HepG2 (cell line): ENCODE results near the gene ACSS1. TPM values are rescaled to one million over a fixed set of nuclear protein-coding genes. Genes with fewer than 3 reads are reported as not detected.
A peak's percentile ranks its signal among the peaks of the same experiment; 100 is the strongest.

Experiments used
- CEBPG ChIP-seq: IDR thresholded peaks from 2 replicates; pipeline ENCODE4 v1.6.1; 2016
- CERS6 ChIP-seq: sonication (generic); formaldehyde crosslinking; IDR thresholded peaks from 2 replicates; pipeline ENCODE4 v1.5.0; 2020; ENCODE audit warnings: missing genetic modification reagents
- NFRKB ChIP-seq: fragments of 450-650 bp; IDR thresholded peaks from 2 replicates; pipeline ENCODE4 v1.6.1; 2017
- ZBTB49 ChIP-seq: sonication (generic); formaldehyde crosslinking; IDR thresholded peaks from 2 replicates; pipeline ENCODE4 v1.4.0; 2020; ENCODE audit warnings: missing genetic modification reagents, borderline replicate concordance
- ZNF263 ChIP-seq: sonication (generic); formaldehyde crosslinking; IDR thresholded peaks from 2 replicates; pipeline ENCODE4 v1.4.0; 2020; ENCODE audit warnings: missing genetic modification reagents
- ZNF34 ChIP-seq: sonication (generic); formaldehyde crosslinking; IDR thresholded peaks from 2 replicates; pipeline ENCODE4 v1.4.0; 2020; ENCODE audit warnings: mild to moderate bottlenecking, missing genetic modification reagents, borderline replicate concordance
- ZNF589 ChIP-seq: sonication (generic); formaldehyde crosslinking; conservative IDR thresholded peaks from 2 replicates; pipeline ENCODE4 v1.8.0; 2022; ENCODE audit warnings: mild to moderate bottlenecking, moderate library complexity, missing genetic modification reagents
- ZNF777 ChIP-seq: sonication (generic); formaldehyde crosslinking; IDR thresholded peaks from 2 replicates; pipeline ENCODE4 v1.4.0; 2020; ENCODE audit warnings: missing genetic modification reagents
- ZNF839 ChIP-seq: sonication (generic); formaldehyde crosslinking; IDR thresholded peaks from 2 replicates; pipeline ENCODE4 v1.4.0; 2020; ENCODE audit warnings: missing genetic modification reagents, mild to moderate bottlenecking, borderline replicate concordance
- ZNF891 ChIP-seq: sonication (generic); formaldehyde crosslinking; IDR thresholded peaks from 2 replicates; pipeline ENCODE4 v1.5.0; 2020; ENCODE audit warnings: mild to moderate bottlenecking, missing genetic modification reagents
- polyA plus RNA-seq, 8 experiments: library from polyadenylated mRNA; depleted of rRNA in 3 of 8; stranded (reverse) in 7 of 8; unstranded in 1 of 8; fragments of >200 nt; fragmentation: Illumina TruSeq in 4 of 8; extraction: Trizol in 4 of 8; gene quantifications; 2 replicates each; pipeline versions ENCODE4 v1.2.1 to v1.2.3, GENCODE V29; 2011 to 2016; ENCODE audit warnings: low read depth in 4 of 8, missing spikeins in 1 of 8, mixed read lengths in 1 of 8; ENCODE audit not compliant: insufficient read depth in 1 of 8
- total RNA-seq, 5 experiments: library from RNA; depleted of rRNA; stranded (reverse); fragments of >200 nt; fragmentation: Illumina TruSeq; extraction: Trizol; gene quantifications; 2 replicates each; pipeline ENCODE4 v1.2.3, GENCODE V29; 2016; ENCODE audit warnings: low read depth in 1 of 5
- TF ChIP-seq, protein P1 (sequence below): sonication (generic); formaldehyde crosslinking; IDR thresholded peaks from 2 replicates; pipeline ENCODE4 v1.4.0; 2020; ENCODE audit warnings: missing genetic modification reagents
- TF ChIP-seq, protein P2 (sequence below): sonication (generic); formaldehyde crosslinking; IDR thresholded peaks from 2 replicates; pipeline ENCODE4 v1.4.0; 2020; ENCODE audit warnings: missing genetic modification reagents
- TF ChIP-seq, protein P3 (sequence below): sonication (generic); formaldehyde crosslinking; IDR thresholded peaks from 2 replicates; pipeline ENCODE4 v1.4.0; 2020; ENCODE audit warnings: missing genetic modification reagents
- TF ChIP-seq, protein P4 (sequence below): IDR thresholded peaks from 2 replicates; pipeline ENCODE4 v1.6.1; 2016; ENCODE audit warnings: missing compliant biosample characterization, missing genetic modification reagents, borderline replicate concordance

The ACSS1 gene
- total and polyA plus RNA-seq, 2 of the 13 experiments (the other 11 are each of a cell fraction or from before 2014, with no cell fraction given) = 15.2 to 41.6 TPM

- TF ChIP-seq, protein P1, sequence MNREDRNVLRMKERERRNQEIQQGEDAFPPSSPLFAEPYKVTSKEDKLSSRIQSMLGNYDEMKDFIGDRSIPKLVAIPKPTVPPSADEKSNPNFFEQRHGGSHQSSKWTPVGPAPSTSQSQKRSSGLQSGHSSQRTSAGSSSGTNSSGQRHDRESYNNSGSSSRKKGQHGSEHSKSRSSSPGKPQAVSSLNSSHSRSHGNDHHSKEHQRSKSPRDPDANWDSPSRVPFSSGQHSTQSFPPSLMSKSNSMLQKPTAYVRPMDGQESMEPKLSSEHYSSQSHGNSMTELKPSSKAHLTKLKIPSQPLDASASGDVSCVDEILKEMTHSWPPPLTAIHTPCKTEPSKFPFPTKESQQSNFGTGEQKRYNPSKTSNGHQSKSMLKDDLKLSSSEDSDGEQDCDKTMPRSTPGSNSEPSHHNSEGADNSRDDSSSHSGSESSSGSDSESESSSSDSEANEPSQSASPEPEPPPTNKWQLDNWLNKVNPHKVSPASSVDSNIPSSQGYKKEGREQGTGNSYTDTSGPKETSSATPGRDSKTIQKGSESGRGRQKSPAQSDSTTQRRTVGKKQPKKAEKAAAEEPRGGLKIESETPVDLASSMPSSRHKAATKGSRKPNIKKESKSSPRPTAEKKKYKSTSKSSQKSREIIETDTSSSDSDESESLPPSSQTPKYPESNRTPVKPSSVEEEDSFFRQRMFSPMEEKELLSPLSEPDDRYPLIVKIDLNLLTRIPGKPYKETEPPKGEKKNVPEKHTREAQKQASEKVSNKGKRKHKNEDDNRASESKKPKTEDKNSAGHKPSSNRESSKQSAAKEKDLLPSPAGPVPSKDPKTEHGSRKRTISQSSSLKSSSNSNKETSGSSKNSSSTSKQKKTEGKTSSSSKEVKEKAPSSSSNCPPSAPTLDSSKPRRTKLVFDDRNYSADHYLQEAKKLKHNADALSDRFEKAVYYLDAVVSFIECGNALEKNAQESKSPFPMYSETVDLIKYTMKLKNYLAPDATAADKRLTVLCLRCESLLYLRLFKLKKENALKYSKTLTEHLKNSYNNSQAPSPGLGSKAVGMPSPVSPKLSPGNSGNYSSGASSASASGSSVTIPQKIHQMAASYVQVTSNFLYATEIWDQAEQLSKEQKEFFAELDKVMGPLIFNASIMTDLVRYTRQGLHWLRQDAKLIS (CRISPR knock-in tag) = peak; percentile 72; the same call in 1 of the 2 replicates
- TF ChIP-seq, protein P2, sequence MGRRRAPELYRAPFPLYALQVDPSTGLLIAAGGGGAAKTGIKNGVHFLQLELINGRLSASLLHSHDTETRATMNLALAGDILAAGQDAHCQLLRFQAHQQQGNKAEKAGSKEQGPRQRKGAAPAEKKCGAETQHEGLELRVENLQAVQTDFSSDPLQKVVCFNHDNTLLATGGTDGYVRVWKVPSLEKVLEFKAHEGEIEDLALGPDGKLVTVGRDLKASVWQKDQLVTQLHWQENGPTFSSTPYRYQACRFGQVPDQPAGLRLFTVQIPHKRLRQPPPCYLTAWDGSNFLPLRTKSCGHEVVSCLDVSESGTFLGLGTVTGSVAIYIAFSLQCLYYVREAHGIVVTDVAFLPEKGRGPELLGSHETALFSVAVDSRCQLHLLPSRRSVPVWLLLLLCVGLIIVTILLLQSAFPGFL (CRISPR knock-in tag) = peak; percentile 89; the same call in 1 of the 2 replicates
- TF ChIP-seq NFRKB (no peak), ZNF589 (CRISPR knock-in tag) (peak; percentile 83; the same call in 1 of the 2 replicates), ZNF777 (CRISPR knock-in tag) (no peak; the same call in 1 of the 2 replicates), ZNF839 (peak; percentile 75; the same call in 1 of the 2 replicates), CEBPG (CRISPR knock-in tag) (peak; percentile 45; the same call in 1 of the 2 replicates), ZNF263 (CRISPR knock-in tag) (peak; percentile 75; the same call in 1 of the 2 replicates), ZNF34 (no peak; the same call in none of the 2 replicates), ZBTB49 (peak; percentile 69; the same call in 1 of the 2 replicates), ZNF891 (CRISPR knock-in tag) (peak; percentile 94), CERS6 (CRISPR knock-in tag) (peak; percentile 58)
- TF ChIP-seq, protein P3, sequence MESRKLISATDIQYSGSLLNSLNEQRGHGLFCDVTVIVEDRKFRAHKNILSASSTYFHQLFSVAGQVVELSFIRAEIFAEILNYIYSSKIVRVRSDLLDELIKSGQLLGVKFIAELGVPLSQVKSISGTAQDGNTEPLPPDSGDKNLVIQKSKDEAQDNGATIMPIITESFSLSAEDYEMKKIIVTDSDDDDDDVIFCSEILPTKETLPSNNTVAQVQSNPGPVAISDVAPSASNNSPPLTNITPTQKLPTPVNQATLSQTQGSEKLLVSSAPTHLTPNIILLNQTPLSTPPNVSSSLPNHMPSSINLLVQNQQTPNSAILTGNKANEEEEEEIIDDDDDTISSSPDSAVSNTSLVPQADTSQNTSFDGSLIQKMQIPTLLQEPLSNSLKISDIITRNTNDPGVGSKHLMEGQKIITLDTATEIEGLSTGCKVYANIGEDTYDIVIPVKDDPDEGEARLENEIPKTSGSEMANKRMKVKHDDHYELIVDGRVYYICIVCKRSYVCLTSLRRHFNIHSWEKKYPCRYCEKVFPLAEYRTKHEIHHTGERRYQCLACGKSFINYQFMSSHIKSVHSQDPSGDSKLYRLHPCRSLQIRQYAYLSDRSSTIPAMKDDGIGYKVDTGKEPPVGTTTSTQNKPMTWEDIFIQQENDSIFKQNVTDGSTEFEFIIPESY = 0 out of 2 replicates have a peak, but pooled peaks have one; percentile 22
- TF ChIP-seq, protein P4, sequence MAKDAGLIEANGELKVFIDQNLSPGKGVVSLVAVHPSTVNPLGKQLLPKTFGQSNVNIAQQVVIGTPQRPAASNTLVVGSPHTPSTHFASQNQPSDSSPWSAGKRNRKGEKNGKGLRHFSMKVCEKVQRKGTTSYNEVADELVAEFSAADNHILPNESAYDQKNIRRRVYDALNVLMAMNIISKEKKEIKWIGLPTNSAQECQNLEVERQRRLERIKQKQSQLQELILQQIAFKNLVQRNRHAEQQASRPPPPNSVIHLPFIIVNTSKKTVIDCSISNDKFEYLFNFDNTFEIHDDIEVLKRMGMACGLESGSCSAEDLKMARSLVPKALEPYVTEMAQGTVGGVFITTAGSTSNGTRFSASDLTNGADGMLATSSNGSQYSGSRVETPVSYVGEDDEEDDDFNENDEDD = peak; percentile 99
Measured at GRCh38 chr20:24992487-24993205, 65.3 kb downstream of the ACSS1 start, which contains the start of gene APMAP (continued).
